Fibroblast of mammary gland (primary cell): ENCODE results near the gene GNG7.
A peak's percentile ranks its signal among the peaks of the same experiment; 100 is the strongest.
"Not testable (repeated sequence)": the region's sequence is repeated elsewhere in the genome, so short reads cannot be mapped to it uniquely, and the experiment has no call there.

Experiments used
- DNase-seq: peaks from one replicate; pipeline ENCODE4 v3.0.0-alpha.2; 2010; ENCODE audit warnings: low read depth
- H3K4me3 ChIP-seq: 2 replicates; pipeline ENCODE4 v1.5.1; 2011; ENCODE audit warnings: low read depth, mild to moderate bottlenecking, low read length, moderate library complexity; ENCODE audit not compliant: control insufficient read depth
- CTCF ChIP-seq: conservative IDR thresholded peaks from 2 replicates; pipeline ENCODE4 v1.5.1; 2011; ENCODE audit warnings: low read depth, low read length, inconsistent platforms; ENCODE audit not compliant: control insufficient read depth, insufficient read depth

GNG7 gene

GRCh38 chr19:2542341-2543069, 160.0 kb downstream of the GNG7 start:
- no peak for TF ChIP-seq CTCF
- peak; percentile 26 for DNase-seq
- H3K4me3 ChIP-seq: no peak overlapping the region

GRCh38 chr19:2540646-2541454, 161.6 kb downstream of the GNG7 start:
- no peak for TF ChIP-seq CTCF
- peak overlapping the region; percentile 12 for H3K4me3 ChIP-seq
- DNase-seq: peak; percentile 91

- DNase-seq: no peak
- no peak for TF ChIP-seq CTCF
- no peak overlapping the region for H3K4me3 ChIP-seq
Observed at GRCh38 chr19:2540251-2540645, 162.2 kb downstream of the GNG7 start.

- H3K4me3 ChIP-seq: no peak overlapping the region
- no peak for TF ChIP-seq CTCF
- peak; percentile 9 for DNase-seq
Observed at GRCh38 chr19:2538096-2538757, 164.3 kb downstream of the GNG7 start.

- not testable (repeated sequence) for DNase-seq, H3K4me3 ChIP-seq
Observed at GRCh38 chr19:2537584-2537983, 164.9 kb downstream of the GNG7 start.

- DNase-seq: no peak
- H3K4me3 ChIP-seq: no peak overlapping the region
Observed at GRCh38 chr19:2536461-2536860, 166.0 kb downstream of the GNG7 start.

More at GRCh38 chr19:2536461-2536860, 166.0 kb downstream of the GNG7 start:
- no peak for TF ChIP-seq CTCF
